Activated CD4-positive, alpha-beta T cell treated with anti-CD3 and anti-CD28 coated beads for 36 hours (primary cell): ENCODE results near the gene VSTM2L. TPM values are rescaled to one million over a fixed set of nuclear protein-coding genes. Genes with fewer than 3 reads are reported as not detected.
A peak's percentile ranks its signal among the peaks of the same experiment; 100 is the strongest.

ENCODE experiments used
- ATAC-seq: fragments of 200-7000 bp; cut with Tn5 transposase; one replicate; pipeline ENCODE4 v1.10.0; 2021; ENCODE audit warnings: mild to moderate bottlenecking, moderate library complexity
- CTCF ChIA-PET: fragments of 350-600 bp; sonication (Branson Sonifier 250); formaldehyde crosslinking; loops from one replicate; lab custom pipeline; 2021; ENCODE audit warnings: antibody characterized with exemption; lab: Charles Lee
- POLR2A ChIA-PET: fragments of 350-600 bp; sonication (Branson Sonifier 250); formaldehyde crosslinking; loops from one replicate; lab custom pipeline; 2021; ENCODE audit warnings: antibody characterized with exemption, inconsistent platforms; lab: Charles Lee
- DNase-seq: peaks from one replicate; pipeline ENCODE4 v3.0.0-alpha.2; 2020
- H3K27ac Mint-ChIP-seq: one replicate; pipeline ENCODE4 v1.8.0; 2021; ENCODE audit warnings: mixed read lengths
- H3K27me3 Mint-ChIP-seq: one replicate; pipeline ENCODE4 v1.8.0; 2021; ENCODE audit warnings: mixed read lengths
- H3K36me3 Mint-ChIP-seq: one replicate; pipeline ENCODE4 v1.8.0; 2021; ENCODE audit warnings: low read depth, mixed read lengths
- H3K4me1 Mint-ChIP-seq: one replicate; pipeline ENCODE4 v1.8.0; 2021; ENCODE audit warnings: mixed read lengths
- H3K4me3 Mint-ChIP-seq: one replicate; pipeline ENCODE4 v1.8.0; 2021; ENCODE audit warnings: mild to moderate bottlenecking, moderate library complexity, mixed read lengths
- H3K9me3 Mint-ChIP-seq: one replicate; pipeline ENCODE4 v1.8.0; 2021; ENCODE audit warnings: low read depth, mixed read lengths
- intact Hi-C, 2 experiments: fragments of 100-400 bp; cut with DNase I in 1 of 2; cut with micrococcal nuclease in 1 of 2; formaldehyde crosslinking; loops; one replicate each; pipeline versions ENCODE4 v1.14.2 to v1.15.1; 2022 to 2024; cut with DNase I, micrococcal nuclease
- total RNA-seq, 2 experiments: library from RNA; stranded (reverse); gene quantifications; one replicate each; pipeline ENCODE4 v1.2.3, GENCODE V29; 2021

Gene VSTM2L
- total RNA-seq, 2 experiments from 2014 or later: not detected

DNA sequence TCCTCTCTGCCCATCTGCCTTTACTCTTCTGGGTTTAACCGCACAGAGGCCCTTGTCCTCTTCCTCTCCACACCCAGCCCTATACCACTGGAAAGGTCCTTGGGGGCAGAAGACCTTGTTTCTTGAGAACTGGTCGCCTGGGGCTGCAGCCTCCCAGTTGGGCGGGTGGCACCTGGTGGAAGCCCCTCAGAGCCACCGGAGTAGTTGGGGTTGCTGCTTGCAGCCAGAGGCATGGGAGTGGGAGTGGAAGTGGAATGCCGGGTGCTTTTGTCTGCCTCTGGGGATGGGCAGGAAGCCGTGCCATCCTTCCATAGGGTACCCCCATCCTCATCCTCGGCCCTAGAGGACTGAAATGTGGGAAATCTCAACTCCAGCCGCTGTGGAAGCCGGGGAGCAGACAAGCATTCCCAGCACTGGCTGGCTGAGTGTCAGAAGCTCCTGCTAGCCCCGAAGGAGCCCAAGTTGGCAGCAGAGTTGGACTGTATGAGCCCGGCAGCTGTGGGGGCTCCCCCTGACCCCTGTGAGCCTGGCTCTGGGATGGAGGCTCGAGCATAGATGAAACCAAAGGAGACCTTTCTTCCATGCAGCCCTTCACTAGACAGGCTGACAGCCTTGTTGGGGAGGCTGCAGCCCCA lies 1.2 kb downstream of the VSTM2L start:
- CTCF ChIA-PET: interaction anchor here (0.5 kb wide), 1 partner anchor 108 kb away, joined by 4 read pairs; no protein-coding TSS in a partner anchor
- H3K4me3 Mint-ChIP-seq: peak overlapping the region; percentile 46
- peaks cover 9% of the 10 kb centered on the region for H3K4me1 Mint-ChIP-seq
- intact Hi-C loops: loop anchor here (5.0 kb wide), 3 partner anchors 88 to 342 kb away; no protein-coding TSS in a partner anchor
- H3K27ac Mint-ChIP-seq: no peak overlapping the region
- no peaks in the 10 kb centered on the region for H3K36me3 Mint-ChIP-seq
- ATAC-seq (no peak), DNase-seq (no peak)
- H3K9me3 Mint-ChIP-seq: no peaks in the 10 kb centered on the region
- POLR2A ChIA-PET: no interaction called here
- H3K27me3 Mint-ChIP-seq: peaks cover 56% of the 10 kb centered on the region

GRCh38 chr20:37904845-37905373 lies 2.0 kb downstream of the VSTM2L start:
- no peak overlapping the region for H3K27ac Mint-ChIP-seq
- no peak overlapping the region for H3K4me3 Mint-ChIP-seq
- peaks cover 49% of the 10 kb centered on the region for H3K27me3 Mint-ChIP-seq
- peaks cover 9% of the 10 kb centered on the region for H3K4me1 Mint-ChIP-seq
- no peak for DNase-seq
- H3K9me3 Mint-ChIP-seq: no peaks in the 10 kb centered on the region
- intact Hi-C loops: loop anchor here (5.0 kb wide), 3 partner anchors 87 to 343 kb away; no protein-coding TSS in a partner anchor
- ChIA-PET CTCF (no interaction called here), POLR2A (no interaction called here)
- no peaks in the 10 kb centered on the region for H3K36me3 Mint-ChIP-seq
- no peak for ATAC-seq

GRCh38 chr20:37905671-37906613 lies 3.0 kb downstream of the VSTM2L start:
- DNase-seq: no peak
- POLR2A ChIA-PET: no interaction called here
- ATAC-seq: no peak
- H3K4me1 Mint-ChIP-seq: peaks cover 9% of the 10 kb centered on the region
- no peak overlapping the region for H3K4me3 Mint-ChIP-seq
- intact Hi-C loops: no loop called here
- peaks cover 43% of the 10 kb centered on the region for H3K27me3 Mint-ChIP-seq
- CTCF ChIA-PET: interaction anchor here (0.6 kb wide), 1 partner anchor 12 kb away, joined by 3 read pairs; no protein-coding TSS in a partner anchor
- no peaks in the 10 kb centered on the region for H3K9me3 Mint-ChIP-seq
- H3K36me3 Mint-ChIP-seq: no peaks in the 10 kb centered on the region
- no peak overlapping the region for H3K27ac Mint-ChIP-seq

GRCh38 chr20:37907330-37907676 lies 4.4 kb downstream of the VSTM2L start:
- Mint-ChIP-seq H3K4me1 (peaks cover 7% of the 10 kb centered on the region), H3K27me3 (peaks cover 37% of the 10 kb centered on the region)
- DNase-seq: no peak

GRCh38 chr20:37907677-37908401 lies 4.9 kb downstream of the VSTM2L start:
- no peak for ATAC-seq
- Mint-ChIP-seq H3K27ac (no peak overlapping the region), H3K4me3 (no peak overlapping the region), H3K9me3 (no peaks in the 10 kb centered on the region), H3K27me3 (peaks cover 37% of the 10 kb centered on the region), H3K4me1 (peaks cover 7% of the 10 kb centered on the region), H3K36me3 (no peaks in the 10 kb centered on the region)
- no peak for DNase-seq
- intact Hi-C loops: no loop called here
- POLR2A ChIA-PET: no interaction called here
- CTCF ChIA-PET: no interaction called here

More at GRCh38 chr20:37907330-37907676, 4.4 kb downstream of the VSTM2L start:
- intact Hi-C loops: no loop called here
- ChIA-PET POLR2A (no interaction called here), CTCF (interaction anchor here (0.6 to 0.9 kb wide), 2 partner anchors 8 to 178 kb away, joined by 3 to 4 read pairs; no protein-coding TSS in a partner anchor)
- Mint-ChIP-seq H3K27ac (no peak overlapping the region), H3K4me3 (no peak overlapping the region), H3K36me3 (no peaks in the 10 kb centered on the region), H3K9me3 (no peaks in the 10 kb centered on the region)
- ATAC-seq: no peak

DNA sequence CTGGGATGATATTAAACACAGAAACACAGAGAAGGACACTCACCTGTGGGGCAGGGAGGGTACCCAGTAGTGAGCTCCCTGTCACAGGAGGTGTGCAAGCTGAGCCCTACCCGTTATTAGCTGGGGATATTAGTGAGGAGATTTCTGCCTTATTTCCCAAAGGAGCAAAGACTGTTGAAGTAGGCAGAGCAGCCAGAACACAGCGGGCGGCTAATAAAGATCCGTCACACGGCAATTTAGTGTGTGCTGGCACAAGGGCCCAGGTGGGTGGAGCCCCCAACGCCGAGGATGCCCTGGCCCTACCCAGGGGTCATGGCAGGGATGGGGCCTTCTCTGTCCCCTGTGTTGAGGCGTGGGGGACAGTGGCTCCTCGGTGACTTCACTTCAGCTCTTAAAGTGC lies 8.3 kb downstream of the VSTM2L start:
- Mint-ChIP-seq H3K36me3 (no peaks in the 10 kb centered on the region), H3K27me3 (peaks cover 28% of the 10 kb centered on the region), H3K9me3 (no peaks in the 10 kb centered on the region), H3K4me1 (peaks cover 19% of the 10 kb centered on the region), H3K4me3 (no peak overlapping the region), H3K27ac (no peak overlapping the region)
- ChIA-PET CTCF (interaction anchor here (0.5 kb wide), 2 partner anchors 144 to 569 kb away, joined by 3 to 6 read pairs; no protein-coding TSS in a partner anchor), POLR2A (no interaction called here)
- ATAC-seq (no peak), DNase-seq (no peak)
- intact Hi-C loops: no loop called here

- ChIA-PET CTCF (interaction anchor here (0.5 kb wide), 1 partner anchor 308 kb away, joined by 3 read pairs; no protein-coding TSS in a partner anchor), POLR2A (no interaction called here)
- ATAC-seq (no peak), DNase-seq (peak; percentile 24)
- Mint-ChIP-seq H3K4me1 (peaks cover 19% of the 10 kb centered on the region), H3K27ac (no peak overlapping the region), H3K36me3 (no peaks in the 10 kb centered on the region), H3K27me3 (peaks cover 31% of the 10 kb centered on the region), H3K4me3 (no peak overlapping the region), H3K9me3 (no peaks in the 10 kb centered on the region)
- intact Hi-C loops: no loop called here
Measured at GRCh38 chr20:37911838-37912281, 8.9 kb downstream of the VSTM2L start.

DNA sequence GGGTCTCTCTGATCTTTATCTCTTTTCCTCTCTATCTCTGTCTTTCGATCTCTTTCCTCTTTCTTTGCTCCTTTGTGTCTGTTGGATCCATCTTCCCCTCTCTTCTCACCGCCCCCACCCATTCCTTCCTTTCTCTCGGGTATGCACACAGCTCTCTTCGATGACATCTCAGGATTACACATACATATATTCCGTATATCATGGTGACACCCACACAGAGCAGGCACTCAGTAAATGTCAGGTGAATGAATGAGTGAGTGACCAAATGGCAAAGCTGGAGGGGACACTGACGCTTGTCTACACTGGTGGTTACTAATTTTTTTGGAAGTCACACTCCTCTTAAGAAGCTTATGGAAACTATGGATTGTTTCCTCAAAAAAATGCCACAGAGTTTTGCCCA lies 9.9 kb downstream of the VSTM2L start:
- ChIA-PET CTCF (no interaction called here), POLR2A (no interaction called here)
- Mint-ChIP-seq H3K36me3 (no peaks in the 10 kb centered on the region), H3K4me1 (peaks cover 19% of the 10 kb centered on the region), H3K27me3 (peaks cover 33% of the 10 kb centered on the region), H3K4me3 (no peak overlapping the region), H3K27ac (no peak overlapping the region), H3K9me3 (no peaks in the 10 kb centered on the region)
- no peak for DNase-seq
- intact Hi-C loops: no loop called here
- peak; percentile 62 for ATAC-seq

DNA sequence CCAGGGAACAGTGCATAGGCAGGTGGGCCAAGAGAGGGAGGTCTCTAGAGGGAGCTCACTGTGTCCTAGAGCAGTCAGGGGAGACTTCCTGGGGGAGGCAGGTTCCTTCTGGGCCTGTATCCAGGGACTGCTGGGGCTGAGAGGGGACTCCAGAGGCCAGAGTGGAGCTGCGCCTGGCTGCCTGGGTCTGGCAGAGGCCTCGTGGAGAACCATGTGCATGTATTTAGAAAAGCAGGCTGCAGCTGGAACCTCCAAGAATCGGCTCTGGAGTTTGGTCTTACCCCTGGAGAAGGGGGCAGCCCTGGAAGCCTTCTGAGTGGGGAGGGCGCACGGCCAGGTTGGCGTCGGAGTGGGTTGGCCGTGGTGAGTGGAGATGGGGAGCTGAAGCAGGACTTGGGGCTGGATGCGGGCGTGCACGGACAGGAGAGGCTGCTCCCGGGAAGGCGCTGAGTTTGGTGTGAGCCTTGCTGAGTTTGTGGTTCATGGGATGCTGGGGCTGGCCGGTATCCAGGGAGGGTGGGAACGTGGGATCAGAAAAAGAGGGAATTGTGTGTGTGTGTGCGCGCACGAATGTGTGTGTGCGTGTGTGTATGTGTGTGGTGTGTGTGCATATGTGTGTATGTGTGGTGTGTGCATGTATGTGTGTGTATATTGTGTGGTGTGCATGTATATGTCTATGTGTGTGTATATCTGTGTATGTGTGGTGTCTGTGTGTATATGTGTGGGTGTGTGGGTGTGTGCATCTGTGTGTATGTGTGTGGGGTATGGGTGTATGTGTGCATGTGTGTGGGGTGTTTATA lies 10.8 kb downstream of the VSTM2L start:
- DNase-seq (no peak), ATAC-seq (no peak)
- H3K27me3 Mint-ChIP-seq: peaks cover 34% of the 10 kb centered on the region
- no peak overlapping the region for H3K4me3 Mint-ChIP-seq
- no peaks in the 10 kb centered on the region for H3K36me3 Mint-ChIP-seq
- ChIA-PET POLR2A (no interaction called here), CTCF (interaction anchor here (0.6 kb wide), 1 partner anchor 63 kb away, joined by 3 read pairs; no protein-coding TSS in a partner anchor)
- no peak overlapping the region for H3K27ac Mint-ChIP-seq
- intact Hi-C loops: no loop called here
- H3K9me3 Mint-ChIP-seq: no peaks in the 10 kb centered on the region
- peaks cover 19% of the 10 kb centered on the region for H3K4me1 Mint-ChIP-seq

DNA sequence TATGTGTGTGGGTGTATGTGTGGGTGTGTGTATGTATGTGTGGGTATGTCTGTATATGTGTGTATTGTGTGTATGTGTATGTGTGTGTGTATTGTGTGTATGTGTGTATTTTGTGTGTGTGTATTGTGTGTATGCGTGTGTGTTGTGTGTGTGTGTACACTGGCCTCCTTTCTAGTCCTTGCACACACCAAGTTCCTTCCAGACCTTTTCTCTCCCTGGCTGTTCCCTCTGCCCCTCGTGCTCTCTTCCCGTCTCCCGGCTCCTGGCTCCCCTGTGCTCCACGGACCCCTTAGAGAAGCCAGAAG lies 11.4 kb downstream of the VSTM2L start:
- Mint-ChIP-seq H3K36me3 (no peaks in the 10 kb centered on the region), H3K9me3 (no peaks in the 10 kb centered on the region), H3K4me3 (peak overlapping the region; percentile 26), H3K27me3 (peaks cover 30% of the 10 kb centered on the region), H3K27ac (no peak overlapping the region), H3K4me1 (peaks cover 19% of the 10 kb centered on the region)
- DNase-seq (no peak), ATAC-seq (no peak)
- ChIA-PET CTCF (interaction anchor here (1.1 to 1.4 kb wide), 2 partner anchors 7 to 307 kb away, joined by 3 to 4 read pairs; no protein-coding TSS in a partner anchor), POLR2A (no interaction called here)
- intact Hi-C loops: no loop called here
